NCI-H1417 treated with DMSO at 0.1 percent for 48 hours (cell line): Measurements from ENCODE around the gene PACSIN1.

Source experiments
- DNase-seq: peaks from one replicate; lab custom pipeline; 2025; lab: John Stamatoyannopoulos, UW

Gene PACSIN1

GRCh38 chr6:34527751-34528670 lies 62.1 kb downstream of the PACSIN1 start:
- DNase-seq = no peak

GRCh38 chr6:34528996-34529664 lies 63.3 kb downstream of the PACSIN1 start:
- no peak for DNase-seq

GRCh38 chr6:34529665-34530327 lies 63.9 kb downstream of the PACSIN1 start:
- DNase-seq = no peak

GRCh38 chr6:34530753-34531365 lies 65.0 kb downstream of the PACSIN1 start:
- DNase-seq = no peak

- DNase-seq = no peak
Observed at GRCh38 chr6:34531580-34532201, 65.8 kb downstream of the PACSIN1 start.

GRCh38 chr6:34532230-34532629 lies 66.4 kb downstream of the PACSIN1 start:
- no peak for DNase-seq

- no peak for DNase-seq
Observed at GRCh38 chr6:34534146-34534545, 68.3 kb downstream of the PACSIN1 start.

- DNase-seq = no peak
Observed at GRCh38 chr6:34534656-34535055, 68.8 kb downstream of the PACSIN1 start.

- DNase-seq = no peak
Observed at GRCh38 chr6:34535199-34535598, 69.3 kb downstream of the PACSIN1 start.

- no peak for DNase-seq
Observed at GRCh38 chr6:34535646-34536045, 69.8 kb downstream of the PACSIN1 start.

- DNase-seq = peak; percentile 12
Observed at GRCh38 chr6:34536251-34536958, 70.5 kb downstream of the PACSIN1 start.

GRCh38 chr6:34536959-34537848 lies 71.3 kb downstream of the PACSIN1 start:
- no peak for DNase-seq

- no peak for DNase-seq
Observed at GRCh38 chr6:34537922-34538550, 72.2 kb downstream of the PACSIN1 start.

- no peak for DNase-seq
Observed at GRCh38 chr6:34538581-34538980, 72.7 kb downstream of the PACSIN1 start.

- no peak for DNase-seq
Observed at GRCh38 chr6:34539181-34539580, 73.3 kb downstream of the PACSIN1 start.

- DNase-seq = no peak
Observed at GRCh38 chr6:34540222-34540621, 74.3 kb downstream of the PACSIN1 start.

- DNase-seq = no peak
Observed at GRCh38 chr6:34540841-34541240, 75.0 kb downstream of the PACSIN1 start.

- no peak for DNase-seq
Observed at GRCh38 chr6:34543421-34543820, 77.5 kb downstream of the PACSIN1 start.

- no peak for DNase-seq
Observed at GRCh38 chr6:34544052-34544604, 78.3 kb downstream of the PACSIN1 start.
